ENCODE measurements around the gene TF.

TF gene

GRCh38 chr3:133756716-133757694, 10.8 kb downstream of the TF start:
- H3K4me3 Mint-ChIP-seq: no peak overlapping the region
- H3K27ac Mint-ChIP-seq: no peak overlapping the region
- DNase-seq (no peak), ATAC-seq (no peak)
- H3K4me1 Mint-ChIP-seq: no peaks in the 10 kb centered on the region
- H3K9me3 Mint-ChIP-seq: no peaks in the 10 kb centered on the region
- H3K27me3 Mint-ChIP-seq: peaks cover 6% of the 10 kb centered on the region

GRCh38 chr3:133757701-133758567, 11.7 kb downstream of the TF start:
- peaks cover 8% of the 10 kb centered on the region for H3K27me3 Mint-ChIP-seq
- H3K4me1 Mint-ChIP-seq: no peaks in the 10 kb centered on the region
- H3K4me3 Mint-ChIP-seq: no peak overlapping the region
- no peak overlapping the region for H3K27ac Mint-ChIP-seq
- DNase-seq (no peak), ATAC-seq (peak; percentile 60)
- H3K9me3 Mint-ChIP-seq: no peaks in the 10 kb centered on the region

GRCh38 chr3:133758568-133758928, 12.4 kb downstream of the TF start:
- H3K9me3 Mint-ChIP-seq: no peaks in the 10 kb centered on the region
- ATAC-seq: no peak
- peaks cover 10% of the 10 kb centered on the region for H3K27me3 Mint-ChIP-seq

GRCh38 chr3:133758964-133759739, 13.0 kb downstream of the TF start:
- Mint-ChIP-seq H3K4me1 (no peaks in the 10 kb centered on the region), H3K9me3 (no peaks in the 10 kb centered on the region), H3K4me3 (no peak overlapping the region), H3K27me3 (peaks cover 16% of the 10 kb centered on the region), H3K27ac (no peak overlapping the region)
- no peak for DNase-seq
- ATAC-seq: no peak

More at GRCh38 chr3:133758568-133758928, 12.4 kb downstream of the TF start:
- Mint-ChIP-seq H3K4me3 (no peak overlapping the region), H3K27ac (peak overlapping the region in 1 of 2 donors; percentile 52), H3K4me1 (no peaks in the 10 kb centered on the region)
- no peak for DNase-seq

- Mint-ChIP-seq H3K27me3 (peaks cover 18% of the 10 kb centered on the region), H3K9me3 (no peaks in the 10 kb centered on the region), H3K4me1 (no peaks in the 10 kb centered on the region), H3K27ac (no peak overlapping the region), H3K4me3 (no peak overlapping the region)
- no peak for DNase-seq
- ATAC-seq: no peak
Measured at GRCh38 chr3:133759740-133760305, 13.6 kb downstream of the TF start.

GRCh38 chr3:133760916-133761315, 14.7 kb downstream of the TF start:
- no peak for ATAC-seq
- no peak for DNase-seq
- Mint-ChIP-seq H3K27me3 (peaks cover 18% of the 10 kb centered on the region), H3K9me3 (no peaks in the 10 kb centered on the region), H3K27ac (no peak overlapping the region), H3K4me1 (no peaks in the 10 kb centered on the region), H3K4me3 (no peak overlapping the region)

- peaks cover 18% of the 10 kb centered on the region for H3K27me3 Mint-ChIP-seq
- no peaks in the 10 kb centered on the region for H3K4me1 Mint-ChIP-seq
- no peak overlapping the region for H3K4me3 Mint-ChIP-seq
- no peak overlapping the region for H3K27ac Mint-ChIP-seq
- no peak for ATAC-seq
- DNase-seq: no peak
- no peaks in the 10 kb centered on the region for H3K9me3 Mint-ChIP-seq
Measured at GRCh38 chr3:133761605-133762484, 15.7 kb downstream of the TF start.

- Mint-ChIP-seq H3K9me3 (no peaks in the 10 kb centered on the region), H3K4me3 (no peak overlapping the region), H3K27me3 (peaks cover 18% of the 10 kb centered on the region), H3K4me1 (no peaks in the 10 kb centered on the region), H3K27ac (no peak overlapping the region)
- ATAC-seq (no peak), DNase-seq (no peak)
Measured at GRCh38 chr3:133762539-133762938, 16.3 kb downstream of the TF start.

- Mint-ChIP-seq H3K27me3 (peaks cover 18% of the 10 kb centered on the region), H3K27ac (no peak overlapping the region), H3K9me3 (no peaks in the 10 kb centered on the region), H3K4me3 (no peak overlapping the region), H3K4me1 (no peaks in the 10 kb centered on the region)
- no peak for DNase-seq
- no peak for ATAC-seq
Measured at GRCh38 chr3:133763797-133764683, 17.8 kb downstream of the TF start.

- peaks cover 18% of the 10 kb centered on the region for H3K27me3 Mint-ChIP-seq
- no peak overlapping the region for H3K27ac Mint-ChIP-seq
- no peaks in the 10 kb centered on the region for H3K9me3 Mint-ChIP-seq
- ATAC-seq (no peak), DNase-seq (no peak)
- no peaks in the 10 kb centered on the region for H3K4me1 Mint-ChIP-seq
- H3K4me3 Mint-ChIP-seq: no peak overlapping the region
Measured at GRCh38 chr3:133765256-133765655, 19.1 kb downstream of the TF start.

GRCh38 chr3:133767607-133768006, 21.4 kb downstream of the TF start:
- DNase-seq (no peak), ATAC-seq (no peak)
- Mint-ChIP-seq H3K4me3 (no peak overlapping the region), H3K27ac (no peak overlapping the region), H3K9me3 (no peaks in the 10 kb centered on the region), H3K4me1 (no peaks in the 10 kb centered on the region), H3K27me3 (peaks cover 18% of the 10 kb centered on the region)

GRCh38 chr3:133769536-133769935, 23.3 kb downstream of the TF start:
- DNase-seq: no peak
- no peak for ATAC-seq
- H3K4me1 Mint-ChIP-seq: no peaks in the 10 kb centered on the region
- no peak overlapping the region for H3K4me3 Mint-ChIP-seq
- H3K27me3 Mint-ChIP-seq: peaks cover 8% of the 10 kb centered on the region
- no peak overlapping the region for H3K27ac Mint-ChIP-seq
- H3K9me3 Mint-ChIP-seq: no peaks in the 10 kb centered on the region

- H3K4me3 Mint-ChIP-seq: no peak overlapping the region
- H3K27me3 Mint-ChIP-seq: peaks cover 8% of the 10 kb centered on the region
- no peak for DNase-seq
- H3K27ac Mint-ChIP-seq: no peak overlapping the region
- no peak for ATAC-seq
- H3K4me1 Mint-ChIP-seq: no peaks in the 10 kb centered on the region
- H3K9me3 Mint-ChIP-seq: no peaks in the 10 kb centered on the region
Measured at GRCh38 chr3:133773732-133774131, 27.5 kb downstream of the TF start.
